ENCODE measurements around the gene SMAGP. TPM values are rescaled to one million over a fixed set of nuclear protein-coding genes. Genes with fewer than 3 reads are reported as not detected.

The SMAGP gene
- 22.5 and 31.9 TPM in 2 replicates for total RNA-seq

GRCh38 chr12:51270067-51270950, at the start of gene SMAGP:
Gene SMAGP, minus strand, starts transcription at chr12:51270415. Its CDS starts 1,137 bp downstream, at chr12:51269278.

GRCh38 chr12:51238510-51239334, 31.5 kb downstream of the SMAGP start, which contains the start of gene DAZAP2:
Gene DAZAP2, plus strand, starts transcription at chr12:51238826. Its CDS starts 82 bp downstream, at chr12:51238908.

GRCh38 chr12:51217968-51218606, 52.1 kb downstream of the SMAGP start, which contains the start of gene POU6F1:
Gene POU6F1, minus strand, starts transcription at chr12:51218062. Its CDS starts 11,226 bp downstream, at chr12:51206836.

Other genes starting within 250 kb of the SMAGP start
- gene SLC11A2, start 244.0 kb downstream of the SMAGP start, total RNA-seq = 16.1 and 21.9 TPM in 2 replicates
- gene LETMD1, start 222.1 kb downstream of the SMAGP start, total RNA-seq = 34.3 and 46.1 TPM in 2 replicates
- 12.1 and 14.5 TPM in 2 replicates for gene CSRNP2, start 186.8 kb downstream of the SMAGP start, total RNA-seq
- gene TFCP2, start 97.3 kb downstream of the SMAGP start, total RNA-seq = 7.5 and 7.8 TPM in 2 replicates
- gene POU6F1, start 52.4 kb downstream of the SMAGP start, total RNA-seq = 3.0 and 11.0 TPM in 2 replicates
- gene DAZAP2, start 31.6 kb downstream of the SMAGP start, total RNA-seq = 206 and 231 TPM in 2 replicates
- gene BIN2, start 53.8 kb upstream of the SMAGP start, total RNA-seq = not detected in 2 replicates
- not detected in 2 replicates for gene CELA1, start 76.3 kb upstream of the SMAGP start, total RNA-seq
- gene GALNT6, start 121.0 kb upstream of the SMAGP start, total RNA-seq = 37.5 and 39.7 TPM in 2 replicates
- gene SLC4A8, start 154.4 kb upstream of the SMAGP start, total RNA-seq = 2.0 and 8.3 TPM in 2 replicates

All from myometrial cell (primary cell).